ENCODE data around the gene ZNF787.

ZNF787 gene

DNA sequence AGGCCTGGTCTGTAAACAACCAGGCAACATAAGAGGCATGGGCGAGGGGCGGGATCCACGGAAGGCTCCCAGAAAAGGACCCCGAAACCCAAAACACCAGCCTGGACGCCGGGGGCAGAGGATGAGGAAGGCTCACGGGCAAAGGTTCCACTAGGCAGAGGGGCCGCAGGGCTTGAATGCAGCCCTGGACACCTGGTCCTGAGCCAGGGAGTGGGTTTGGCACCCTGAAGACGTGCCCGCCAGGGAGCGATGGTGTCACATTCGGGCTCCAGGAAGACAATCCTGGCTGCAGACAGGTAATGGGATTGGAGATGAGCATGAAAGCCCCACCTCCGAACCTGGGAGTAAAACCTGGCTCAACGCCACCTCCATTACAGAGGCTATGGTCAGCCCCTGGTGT, 31.8 kb downstream of the ZNF787 start:
- TF ChIP-seq, protein P1, sequence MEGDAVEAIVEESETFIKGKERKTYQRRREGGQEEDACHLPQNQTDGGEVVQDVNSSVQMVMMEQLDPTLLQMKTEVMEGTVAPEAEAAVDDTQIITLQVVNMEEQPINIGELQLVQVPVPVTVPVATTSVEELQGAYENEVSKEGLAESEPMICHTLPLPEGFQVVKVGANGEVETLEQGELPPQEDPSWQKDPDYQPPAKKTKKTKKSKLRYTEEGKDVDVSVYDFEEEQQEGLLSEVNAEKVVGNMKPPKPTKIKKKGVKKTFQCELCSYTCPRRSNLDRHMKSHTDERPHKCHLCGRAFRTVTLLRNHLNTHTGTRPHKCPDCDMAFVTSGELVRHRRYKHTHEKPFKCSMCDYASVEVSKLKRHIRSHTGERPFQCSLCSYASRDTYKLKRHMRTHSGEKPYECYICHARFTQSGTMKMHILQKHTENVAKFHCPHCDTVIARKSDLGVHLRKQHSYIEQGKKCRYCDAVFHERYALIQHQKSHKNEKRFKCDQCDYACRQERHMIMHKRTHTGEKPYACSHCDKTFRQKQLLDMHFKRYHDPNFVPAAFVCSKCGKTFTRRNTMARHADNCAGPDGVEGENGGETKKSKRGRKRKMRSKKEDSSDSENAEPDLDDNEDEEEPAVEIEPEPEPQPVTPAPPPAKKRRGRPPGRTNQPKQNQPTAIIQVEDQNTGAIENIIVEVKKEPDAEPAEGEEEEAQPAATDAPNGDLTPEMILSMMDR (conservative IDR thresholded peaks at IDR 0.05; ENCODE audit: low read length): no peak
- TF ChIP-seq EZH2phosphoT487 (IDR thresholded peaks at IDR 0.05; ENCODE audit: borderline replicate concordance): no peak
- Histone ChIP-seq H3K27me3 (ENCODE audit: insufficient read depth, low read length, poor library complexity, severe bottlenecking) (no peaks in the 10 kb centered on the region), H3F3A (ENCODE audit: low read depth) (no peaks in the 10 kb centered on the region), H4K20me1 (ENCODE audit: insufficient read depth, low read length, poor library complexity, severe bottlenecking) (peaks cover 17% of the 10 kb centered on the region), H3K4me2 (ENCODE audit: low read depth, low read length, poor library complexity, severe bottlenecking) (no peak overlapping the region), H2AFZ (ENCODE audit: low read length) (no peak overlapping the region), H3K79me2 (ENCODE audit: insufficient read depth, low read length) (peaks cover 17% of the 10 kb centered on the region; the same call in 1 of the 2 replicates), H3K9me2 (replicated peaks; ENCODE audit: low read depth, low read length) (no peaks in the 10 kb centered on the region), H3K9me3 (ENCODE audit: insufficient read depth, low read depth, low read length) (no peaks in the 10 kb centered on the region), H3K9ac (ENCODE audit: low read depth, low read length, poor library complexity, severe bottlenecking) (no peak overlapping the region), H3K4me1 (ENCODE audit: insufficient read depth, low read length, poor library complexity, severe bottlenecking) (no peaks in the 10 kb centered on the region), H3K4me3 (ENCODE audit: low read length, poor library complexity, severe bottlenecking) (no peak overlapping the region), H3K36me3 (ENCODE audit: insufficient read depth, low read length) (peaks cover 8% of the 10 kb centered on the region; the same call in 1 of the 2 replicates)

DNA sequence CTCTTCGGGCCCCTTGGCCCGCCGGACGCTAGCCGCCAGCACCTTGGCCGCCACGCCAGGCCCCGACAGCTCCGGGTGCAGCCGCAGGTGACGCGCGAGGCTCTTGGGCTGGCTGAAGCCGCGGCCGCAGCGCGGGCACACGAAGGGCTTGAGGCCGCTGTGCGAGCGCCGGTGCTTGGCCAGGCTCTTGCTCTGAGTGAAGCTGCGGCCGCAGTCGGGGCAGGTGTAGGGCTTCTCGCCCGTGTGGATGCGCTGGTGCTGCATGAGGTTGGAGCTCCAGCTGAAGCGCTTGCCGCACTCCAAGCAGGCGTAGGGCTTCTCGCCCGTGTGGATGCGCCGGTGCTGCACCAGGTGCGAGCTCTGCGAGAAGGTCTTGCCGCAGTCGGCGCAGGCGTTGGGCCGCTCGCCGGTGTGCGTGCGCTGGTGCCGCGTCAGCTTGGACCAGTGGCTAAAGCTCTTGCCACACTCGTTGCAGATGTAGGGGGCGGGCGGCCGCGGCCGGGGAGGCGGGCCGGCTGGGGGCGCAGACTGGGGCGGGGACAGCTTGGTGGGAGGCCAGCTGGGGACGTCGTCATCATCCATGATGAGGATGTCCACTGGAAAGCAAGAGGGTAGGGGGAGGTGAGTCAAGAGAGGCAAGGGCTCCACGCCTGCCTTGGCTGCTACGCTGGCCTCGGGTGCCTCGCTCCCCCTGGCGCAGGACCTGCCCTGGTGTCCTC, 32.4 kb downstream of the ZNF787 start:
- H3K9me2 ChIP-seq (replicated peaks; ENCODE audit: low read depth, low read length): no peaks in the 10 kb centered on the region
- no peaks in the 10 kb centered on the region for H3K9me3 ChIP-seq (ENCODE audit: insufficient read depth, low read depth, low read length)
- no peak overlapping the region for H3K4me3 ChIP-seq (ENCODE audit: low read length, poor library complexity, severe bottlenecking)
- no peaks in the 10 kb centered on the region for H3K27me3 ChIP-seq (ENCODE audit: insufficient read depth, low read length, poor library complexity, severe bottlenecking)
- no peaks in the 10 kb centered on the region for H3F3A ChIP-seq (ENCODE audit: low read depth)
- H3K36me3 ChIP-seq (ENCODE audit: insufficient read depth, low read length): peaks cover 8% of the 10 kb centered on the region; the same call in 1 of the 2 replicates
- peaks cover 17% of the 10 kb centered on the region; the same call in 1 of the 2 replicates for H3K79me2 ChIP-seq (ENCODE audit: insufficient read depth, low read length)
- no peak overlapping the region for H2AFZ ChIP-seq (ENCODE audit: low read length)
- no peak overlapping the region for H3K9ac ChIP-seq (ENCODE audit: low read depth, low read length, poor library complexity, severe bottlenecking)
- peaks cover 17% of the 10 kb centered on the region for H4K20me1 ChIP-seq (ENCODE audit: insufficient read depth, low read length, poor library complexity, severe bottlenecking)
- TF ChIP-seq, protein P1 (conservative IDR thresholded peaks at IDR 0.05; ENCODE audit: low read length): no peak
- TF ChIP-seq EZH2phosphoT487 (IDR thresholded peaks at IDR 0.05; ENCODE audit: borderline replicate concordance): no peak
- no peaks in the 10 kb centered on the region for H3K4me1 ChIP-seq (ENCODE audit: insufficient read depth, low read length, poor library complexity, severe bottlenecking)
- H3K4me2 ChIP-seq (ENCODE audit: low read depth, low read length, poor library complexity, severe bottlenecking): no peak overlapping the region

DNA sequence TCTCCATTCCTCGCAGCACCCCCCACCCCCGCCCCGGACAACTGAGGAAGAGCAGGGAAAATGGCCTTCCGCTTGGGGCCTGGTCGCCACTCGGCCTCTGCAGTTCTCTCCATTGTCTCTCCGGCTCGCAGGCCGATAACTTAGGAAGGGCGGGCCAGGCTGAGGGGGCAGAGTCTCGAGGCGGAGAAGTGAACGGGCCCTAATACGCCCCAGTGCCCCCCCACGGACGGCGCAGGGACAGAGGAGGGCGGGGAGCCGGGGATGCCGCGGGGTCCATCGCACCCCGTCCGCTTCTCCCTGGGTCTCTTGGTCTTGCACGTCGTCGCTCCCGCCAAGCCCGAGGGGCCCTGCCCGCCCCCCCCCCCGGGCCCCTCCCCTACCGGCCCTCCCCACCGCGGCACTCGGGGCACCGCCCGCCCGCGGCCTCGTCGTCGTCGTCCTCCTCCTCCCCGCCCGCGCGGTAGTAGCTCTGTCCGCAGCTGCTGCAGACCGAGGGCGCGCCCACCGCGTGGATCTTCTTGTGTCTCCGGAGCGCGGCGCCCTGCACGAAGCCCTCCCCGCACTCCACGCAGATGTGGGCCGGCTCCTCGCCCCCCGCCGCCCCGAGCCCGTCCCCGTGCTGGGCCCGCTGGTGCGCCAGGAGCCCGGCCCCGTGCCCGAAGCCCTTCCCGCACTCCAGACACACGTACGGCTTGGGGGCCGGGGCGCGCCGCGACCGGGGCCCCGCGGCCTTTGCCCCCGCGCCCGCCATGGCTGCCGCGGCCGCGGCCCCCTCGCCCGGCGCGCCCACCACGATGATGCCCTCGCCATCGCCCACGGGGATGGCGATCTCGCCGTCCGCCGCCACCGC, 33.2 kb downstream of the ZNF787 start:
- Histone ChIP-seq H4K20me1 (ENCODE audit: insufficient read depth, low read length, poor library complexity, severe bottlenecking) (peaks cover 17% of the 10 kb centered on the region), H3K79me2 (ENCODE audit: insufficient read depth, low read length) (peaks cover 17% of the 10 kb centered on the region; the same call in 1 of the 2 replicates), H3K36me3 (ENCODE audit: insufficient read depth, low read length) (peaks cover 4% of the 10 kb centered on the region; the same call in 1 of the 2 replicates), H3K4me2 (ENCODE audit: low read depth, low read length, poor library complexity, severe bottlenecking) (no peak overlapping the region), H3K27me3 (ENCODE audit: insufficient read depth, low read length, poor library complexity, severe bottlenecking) (no peaks in the 10 kb centered on the region), H3F3A (ENCODE audit: low read depth) (no peaks in the 10 kb centered on the region), H3K4me1 (ENCODE audit: insufficient read depth, low read length, poor library complexity, severe bottlenecking) (no peaks in the 10 kb centered on the region), H3K9me2 (replicated peaks; ENCODE audit: low read depth, low read length) (no peaks in the 10 kb centered on the region), H3K9ac (ENCODE audit: low read depth, low read length, poor library complexity, severe bottlenecking) (no peak overlapping the region), H2AFZ (ENCODE audit: low read length) (no peak overlapping the region), H3K4me3 (ENCODE audit: low read length, poor library complexity, severe bottlenecking) (no peak overlapping the region), H3K9me3 (ENCODE audit: insufficient read depth, low read depth, low read length) (no peaks in the 10 kb centered on the region)
- TF ChIP-seq, protein P1 (conservative IDR thresholded peaks at IDR 0.05; ENCODE audit: low read length): no peak
- no peak for TF ChIP-seq EZH2phosphoT487 (IDR thresholded peaks at IDR 0.05; ENCODE audit: borderline replicate concordance)

All from Loucy (cell line).